HL-60 (cell line): ENCODE measurements around the gene CAMKK2.
A peak's percentile ranks its signal among the peaks of the same experiment; 100 is the strongest.

Experiments
- DNase-seq, 2 experiments: peaks; one replicate each; pipeline ENCODE4 v3.0.0-alpha.2; 2010 to 2020; ENCODE audit warnings: low read depth in 1 of 2, low spot score in 1 of 2
- H3K27ac ChIP-seq: fragments of 250-450 bp; sonication (Bioruptor Pico); replicated peaks from 2 replicates; pipeline ENCODE4 v1.5.1; 2020; ENCODE audit warnings: mild to moderate bottlenecking, moderate library complexity
- H3K27me3 ChIP-seq: fragments of 250-450 bp; sonication (Bioruptor Pico); 2 replicates; pipeline ENCODE4 v1.5.1; 2021; ENCODE audit warnings: mild to moderate bottlenecking, moderate library complexity; ENCODE audit not compliant: insufficient read depth, poor library complexity, severe bottlenecking
- H3K4me3 ChIP-seq: replicated peaks from 2 replicates; pipeline ENCODE4 v1.5.1; 2011; ENCODE audit warnings: mild to moderate bottlenecking, control low read depth, low read length; ENCODE audit not compliant: insufficient read depth
- CTCF ChIP-seq: IDR thresholded peaks from one replicate; pipeline ENCODE4 v1.5.1; 2011; ENCODE audit warnings: low read length, control low read depth, inconsistent platforms; ENCODE audit not compliant: insufficient read depth
- GABPA ChIP-seq: IDR thresholded peaks from 2 replicates; pipeline ENCODE4 v1.6.1; 2012; ENCODE audit warnings: low read depth
- POLR2AphosphoS5 ChIP-seq: IDR thresholded peaks from 2 replicates; pipeline ENCODE4 v1.6.1; 2012; ENCODE audit warnings: low read depth
- REST ChIP-seq: IDR thresholded peaks from 2 replicates; pipeline ENCODE4 v1.6.1; 2012; ENCODE audit warnings: low read depth; ENCODE audit not compliant: insufficient replicate concordance
- SPI1 ChIP-seq: IDR thresholded peaks from 2 replicates; pipeline ENCODE4 v1.6.1; 2012; ENCODE audit warnings: low read depth, mild to moderate bottlenecking, borderline replicate concordance

CAMKK2 gene

GRCh38 chr12:121337416-121337815, 40.9 kb upstream of the CAMKK2 start:
- Histone ChIP-seq H3K4me3 (no peak overlapping the region), H3K27me3 (no peaks in the 10 kb centered on the region), H3K27ac (no peak overlapping the region)
- DNase-seq: no peak
- TF ChIP-seq POLR2AphosphoS5 (no peak), CTCF (no peak), REST (no peak), GABPA (no peak), SPI1 (no peak)

GRCh38 chr12:121334513-121335343, 38.2 kb upstream of the CAMKK2 start:
- TF ChIP-seq REST (no peak), CTCF (peak; percentile 81), GABPA (no peak), SPI1 (no peak)
- Histone ChIP-seq H3K4me3 (no peak overlapping the region), H3K27me3 (no peaks in the 10 kb centered on the region), H3K27ac (no peak overlapping the region)
- peak; percentile 55 to 68 for DNase-seq

- no peak overlapping the region for H3K4me3 ChIP-seq
- no peaks in the 10 kb centered on the region for H3K27me3 ChIP-seq
- no peak for DNase-seq
- no peak for TF ChIP-seq GABPA
- TF ChIP-seq REST: no peak
- no peak for TF ChIP-seq POLR2AphosphoS5
- no peak for TF ChIP-seq CTCF
- no peak for TF ChIP-seq SPI1
- no peak overlapping the region for H3K27ac ChIP-seq
These were observed 37.2 kb upstream of the CAMKK2 start for GRCh38 chr12:121333747-121334146.
